Placental pericyte (primary cell): ENCODE results near the gene MMD2. TPM values are rescaled to one million over a fixed set of nuclear protein-coding genes. Genes with fewer than 3 reads are reported as not detected.

Source experiments
- small RNA-seq: library from RNA; depleted of rRNA; stranded (forward); fragments of <200 nt; gene quantifications from one replicate; pipeline ENCODE3, GENCODE V24; 2012; ENCODE audit warnings: low replicate concordance
- total RNA-seq: library from RNA; depleted of rRNA; stranded (reverse); fragments of >200 nt; gene quantifications from 2 replicates; pipeline ENCODE4 v1.2.3, GENCODE V29; 2012

The MMD2 gene, protein sequence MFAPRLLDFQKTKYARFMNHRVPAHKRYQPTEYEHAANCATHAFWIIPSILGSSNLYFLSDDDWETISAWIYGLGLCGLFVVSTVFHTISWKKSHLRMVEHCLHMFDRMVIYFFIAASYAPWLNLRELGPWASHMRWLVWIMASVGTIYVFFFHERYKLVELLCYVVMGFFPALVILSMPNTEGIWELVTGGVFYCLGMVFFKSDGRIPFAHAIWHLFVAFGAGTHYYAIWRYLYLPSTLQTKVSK
- not detected in 2 replicates for total RNA-seq

DNA sequence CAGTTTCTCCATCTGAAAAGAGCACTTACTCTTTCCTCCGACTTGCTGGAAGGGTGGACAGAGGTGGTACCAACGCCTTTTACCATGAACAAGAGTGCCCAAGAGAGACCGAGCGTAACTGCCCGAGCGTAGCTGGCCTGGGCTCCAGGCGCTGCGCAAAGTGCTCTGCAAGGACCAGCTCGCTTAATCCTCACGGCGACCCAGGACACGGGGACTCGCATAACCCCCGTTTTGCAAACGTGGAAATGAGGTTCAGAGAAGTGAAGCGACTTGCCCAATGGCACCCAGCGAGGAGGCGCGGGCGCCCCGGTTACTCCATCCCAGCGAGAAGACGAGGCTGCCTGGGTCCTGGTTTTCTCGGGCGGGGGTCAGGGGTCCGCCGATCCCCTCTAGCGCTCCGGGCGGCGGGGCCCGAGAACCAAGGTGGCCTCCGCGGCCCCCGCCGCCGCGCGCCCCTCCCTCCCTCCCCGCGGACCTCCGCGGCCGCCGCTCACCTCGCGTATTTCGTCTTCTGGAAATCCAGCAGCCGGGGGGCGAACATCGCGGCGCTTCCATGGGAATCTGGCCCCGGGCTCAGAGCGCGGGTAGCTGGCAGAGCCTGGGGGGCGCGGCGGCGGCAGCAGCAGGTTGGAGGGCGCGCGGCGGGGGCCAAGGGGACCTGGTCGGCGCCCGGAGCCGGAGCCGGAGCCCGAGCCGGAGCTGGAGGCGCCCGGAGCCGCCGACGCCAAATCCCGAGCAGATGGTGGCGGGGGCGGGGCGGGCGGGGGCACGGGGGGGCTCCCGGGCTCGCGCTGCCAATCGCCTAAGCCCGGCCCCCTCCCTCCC lies at the start of gene MMD2:
Gene MMD2, minus strand, starts transcription at position 711 of the 825 bp plus-strand sequence. Its CDS starts 170 bp downstream, at position 541.

DNA sequence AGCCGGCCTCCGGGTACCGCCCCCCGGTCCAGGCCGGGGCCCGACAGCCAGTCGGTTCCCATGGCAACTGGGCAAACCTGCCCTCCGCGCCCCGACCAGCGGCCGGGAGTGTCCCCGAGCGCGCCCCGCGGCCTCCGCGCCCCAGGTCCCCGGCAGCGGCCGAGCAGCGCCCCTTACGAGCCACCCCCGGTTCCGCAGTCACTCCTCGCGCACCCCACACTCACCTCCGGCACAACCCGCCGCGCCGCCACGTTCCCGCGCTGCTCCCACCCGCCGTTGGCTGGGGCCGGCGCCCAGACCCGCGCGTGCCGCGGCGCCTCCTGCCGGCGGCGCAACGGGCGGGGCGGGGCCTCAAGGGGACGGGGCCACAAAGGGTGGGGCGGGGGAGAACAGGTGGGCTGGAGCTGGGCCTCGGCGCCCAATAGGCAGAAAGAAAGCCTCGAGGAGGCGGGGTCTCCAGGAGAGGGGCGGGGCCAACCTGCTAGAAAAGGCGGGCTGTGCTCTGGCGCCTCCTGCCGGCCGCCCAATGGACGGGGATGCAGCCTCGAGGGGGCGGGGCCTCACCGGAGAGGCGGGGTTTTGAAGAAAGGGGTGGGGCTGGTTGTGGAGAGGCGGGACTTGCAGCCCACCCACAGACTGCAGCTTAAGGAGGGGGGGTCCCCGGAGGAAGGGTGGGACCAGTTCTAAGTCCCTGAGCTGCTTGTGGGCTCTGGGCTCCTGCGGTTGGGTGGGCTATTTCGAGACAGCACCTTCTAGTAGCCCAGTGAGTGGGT lies 75.4 kb downstream of the MMD2 start, which contains the start of gene RADIL:
Gene RADIL, minus strand, starts transcription at position 345 of the 773 bp plus-strand sequence. CDS start 5,577 bp downstream, outside the sequence.

GRCh38 chr7:4861673-4862072 lies 97.3 kb downstream of the MMD2 start, which contains the start of gene PAPOLB:
Gene PAPOLB, minus strand, starts transcription at chr7:4862030. Its CDS starts 220 bp downstream, at chr7:4861810.

Small RNA genes within 50 kb of the gene (small RNA-seq; reads per million reads assigned to genes)
- gene AC092032.1, result not detected

Other genes with a start within 250 kb of the MMD2 start
- gene AP5Z1, start 183.6 kb downstream of the MMD2 start, total RNA-seq, result 54.3 and 63.0 TPM in 2 replicates
- under 0.01 and 0.14 TPM in 2 replicates for gene PAPOLB, start 97.2 kb downstream of the MMD2 start, total RNA-seq
- 0.86 and 1.8 TPM in 2 replicates for gene RADIL, start 75.5 kb downstream of the MMD2 start, total RNA-seq
- 7.4 and 7.7 TPM in 2 replicates for gene RBAK, start 86.7 kb upstream of the MMD2 start, total RNA-seq
- 82.1 and 85.5 TPM in 2 replicates for gene WIPI2, start 231.0 kb upstream of the MMD2 start, total RNA-seq